GM12878 (cell line): ENCODE data around the gene MCM5. TPM values are rescaled to one million over a fixed set of nuclear protein-coding genes. Genes with fewer than 3 reads are reported as not detected.

Experiments used
- CHD4 ChIP-seq: fragments of 200-600 bp; sonication (generic); IDR thresholded peaks from 2 replicates; pipeline ENCODE4 v1.6.1; 2016; ENCODE audit warnings: mild to moderate bottlenecking
- FOS ChIP-seq: IDR thresholded peaks from 3 replicates; pipeline ENCODE4 v1.6.1; 2011; ENCODE audit warnings: borderline replicate concordance; ENCODE audit not compliant: insufficient read length; ENCODE audit errors: extremely low read depth
- HCFC1 ChIP-seq: fragments of 150-350 bp; IDR thresholded peaks from 2 replicates; pipeline ENCODE4 v1.6.1; 2014; ENCODE audit warnings: low read length
- HDGF ChIP-seq: fragments of 450-650 bp; IDR thresholded peaks from 2 replicates; pipeline ENCODE4 v1.6.1; 2016; ENCODE audit warnings: antibody characterized with exemption
- MTA2 ChIP-seq: fragments of 450-650 bp; IDR thresholded peaks from 2 replicates; pipeline ENCODE4 v1.6.1; 2016; ENCODE audit warnings: low read depth, mild to moderate bottlenecking, moderate library complexity
- NFYA ChIP-seq: IDR thresholded peaks from 2 replicates; pipeline ENCODE4 v1.6.1; 2011; ENCODE audit warnings: low read depth, mild to moderate bottlenecking, low read length, improper control_type of control experiment, borderline replicate concordance
- NR2F1 ChIP-seq: fragments of 450-650 bp; conservative IDR thresholded peaks from 2 replicates; pipeline ENCODE4 v1.6.1; 2017; ENCODE audit warnings: mild to moderate bottlenecking
- POLR2AphosphoS2 ChIP-seq: IDR thresholded peaks from 2 replicates; pipeline ENCODE4 v1.6.1; 2011; ENCODE audit warnings: low read depth, mild to moderate bottlenecking, low read length, improper control_type of control experiment, moderate library complexity
- RAD21 ChIP-seq: IDR thresholded peaks from 2 replicates; pipeline ENCODE4 v1.6.1; 2011; ENCODE audit warnings: mild to moderate bottlenecking, low read depth, low read length, moderate library complexity; ENCODE audit not compliant: insufficient read depth
- SMAD1 ChIP-seq: fragments of 450-650 bp; IDR thresholded peaks from 2 replicates; pipeline ENCODE4 v1.6.1; 2018; ENCODE audit warnings: mild to moderate bottlenecking, low read depth; ENCODE audit not compliant: partially characterized antibody
- SRF ChIP-seq, 2 experiments: IDR thresholded peaks; 2 replicates each; pipeline ENCODE4 v1.6.1; 2011; ENCODE audit warnings: low read depth in 2 of 2, low read length in 2 of 2, mild to moderate bottlenecking in 1 of 2, moderate library complexity in 1 of 2
- TAF1 ChIP-seq: IDR thresholded peaks from 2 replicates; pipeline ENCODE4 v1.6.1; 2011; ENCODE audit warnings: mild to moderate bottlenecking, low read depth, low read length, borderline replicate concordance
- YY1 ChIP-seq: IDR thresholded peaks from 2 replicates; pipeline ENCODE4 v1.6.1; 2011; ENCODE audit warnings: low read depth, mild to moderate bottlenecking, low read length
- polyA plus RNA-seq, 11 experiments: library from polyadenylated mRNA; depleted of rRNA in 4 of 11; unstranded in 6 of 11; stranded (reverse) in 5 of 11; fragments of >200 nt; fragmentation: Nextera tagmentation in 4 of 11; fragmentation: Illumina TruSeq in 1 of 11; extraction: Ambion mirVana in 4 of 11; extraction: Trizol in 1 of 11; gene quantifications; 1 replicate in 1 of 11; 2 replicates in 10 of 11; pipeline versions ENCODE4 v1.2.1 to v1.2.3, GENCODE V29; 2011 to 2016; ENCODE audit warnings: inconsistent platforms in 2 of 11, missing spikeins in 2 of 11, low read depth in 1 of 11
- total RNA-seq, 4 experiments: library from RNA; depleted of rRNA in 3 of 4; stranded (reverse); fragments of >200 nt in 3 of 4; fragmentation: Illumina TruSeq in 1 of 4; extraction: Trizol in 1 of 4; gene quantifications; 2 replicates each; pipeline versions ENCODE4 v1.2.1 to v1.2.3, GENCODE V29; 2013 to 2021
- TF ChIP-seq, protein P1 (sequence below): fragments of 450-650 bp; IDR thresholded peaks from 2 replicates; pipeline ENCODE4 v1.6.1; 2017; ENCODE audit warnings: mild to moderate bottlenecking, low read depth, inconsistent platforms; ENCODE audit not compliant: poor library complexity, severe bottlenecking
- TF ChIP-seq, protein P2 (sequence below): fragments of 450-650 bp; IDR thresholded peaks from 2 replicates; pipeline ENCODE4 v1.6.1; 2017; ENCODE audit warnings: borderline replicate concordance
- TF ChIP-seq, protein P3 (sequence below): fragments of 450-650 bp; IDR thresholded peaks from 2 replicates; pipeline ENCODE4 v1.6.1; 2017; ENCODE audit warnings: mild to moderate bottlenecking, moderate library complexity
- TF ChIP-seq, protein P4 (sequence below): fragments of 450-650 bp; formaldehyde crosslinking; IDR thresholded peaks from 2 replicates; pipeline ENCODE4 v1.4.0; 2020; ENCODE audit warnings: mild to moderate bottlenecking, moderate library complexity

Gene MCM5
- total and polyA plus RNA-seq, 10 of the 15 experiments (the other 5 are each of a cell fraction or from before 2014, with no cell fraction given): 14.1 to 360 (median 164) TPM

DNA sequence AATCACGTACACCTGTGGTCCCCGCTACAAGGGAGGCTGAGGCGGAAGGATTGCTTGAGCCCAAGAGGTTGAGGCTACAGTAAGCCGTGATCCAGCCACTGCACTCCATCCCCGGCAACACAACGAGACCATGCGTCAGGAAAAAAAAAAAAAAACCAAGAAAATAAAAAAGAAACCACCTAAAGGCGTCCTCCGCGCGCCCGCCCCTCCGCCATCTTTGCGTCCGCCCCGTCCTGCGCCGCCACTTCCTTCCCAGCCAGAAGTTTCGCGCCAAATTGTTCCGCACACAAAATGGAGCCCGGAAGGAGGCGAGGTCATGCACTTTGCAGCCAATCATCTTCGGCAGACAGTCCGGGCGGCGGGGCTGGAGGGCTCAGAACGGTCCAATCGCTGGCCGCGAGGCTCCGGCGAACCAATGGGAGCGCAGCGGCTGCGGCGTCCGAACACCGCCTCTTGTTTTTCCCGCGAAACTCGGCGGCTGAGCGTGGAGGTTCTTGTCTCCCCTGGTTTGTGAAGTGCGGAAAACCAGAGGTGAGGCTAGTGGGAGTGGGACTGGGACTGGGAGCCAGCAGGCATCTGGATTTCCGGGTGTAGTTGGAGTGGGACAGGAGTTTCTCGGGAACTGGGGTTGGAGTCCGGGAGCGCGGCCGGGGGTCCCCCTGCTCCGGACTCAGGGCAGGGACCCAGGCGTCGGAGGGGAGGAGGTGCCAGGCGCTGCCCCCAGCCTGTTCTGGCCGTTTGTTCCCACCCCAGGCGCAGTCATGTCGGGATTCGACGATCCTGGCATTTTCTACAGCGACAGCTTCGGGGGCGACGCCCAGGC is at the start of gene MCM5 (continued):
- TF ChIP-seq NR2F1 (no peak), SMAD1 (no peak), SRF (IDR thresholded peaks at IDR 0.05; ENCODE audit: low read depth in 2 of 2, low read length in 2 of 2) (0 out of 4 replicates have a peak, but pooled peaks of 1 of the 2 experiments have one; percentile 7), MTA2 (no peak), POLR2AphosphoS2 (no peak; the same call in 1 of the 2 replicates), HDGF (peak; percentile 56; the same call in 1 of the 2 replicates), YY1 (peak; percentile 99), TAF1 (peak; percentile 89; the same call in 1 of the 2 replicates), HCFC1 (peak; percentile 59), RAD21 (no peak), NFYA (no peak; the same call in 1 of the 2 replicates), FOS (peak; percentile 68), CHD4 (no peak)
- TF ChIP-seq, protein P1, sequence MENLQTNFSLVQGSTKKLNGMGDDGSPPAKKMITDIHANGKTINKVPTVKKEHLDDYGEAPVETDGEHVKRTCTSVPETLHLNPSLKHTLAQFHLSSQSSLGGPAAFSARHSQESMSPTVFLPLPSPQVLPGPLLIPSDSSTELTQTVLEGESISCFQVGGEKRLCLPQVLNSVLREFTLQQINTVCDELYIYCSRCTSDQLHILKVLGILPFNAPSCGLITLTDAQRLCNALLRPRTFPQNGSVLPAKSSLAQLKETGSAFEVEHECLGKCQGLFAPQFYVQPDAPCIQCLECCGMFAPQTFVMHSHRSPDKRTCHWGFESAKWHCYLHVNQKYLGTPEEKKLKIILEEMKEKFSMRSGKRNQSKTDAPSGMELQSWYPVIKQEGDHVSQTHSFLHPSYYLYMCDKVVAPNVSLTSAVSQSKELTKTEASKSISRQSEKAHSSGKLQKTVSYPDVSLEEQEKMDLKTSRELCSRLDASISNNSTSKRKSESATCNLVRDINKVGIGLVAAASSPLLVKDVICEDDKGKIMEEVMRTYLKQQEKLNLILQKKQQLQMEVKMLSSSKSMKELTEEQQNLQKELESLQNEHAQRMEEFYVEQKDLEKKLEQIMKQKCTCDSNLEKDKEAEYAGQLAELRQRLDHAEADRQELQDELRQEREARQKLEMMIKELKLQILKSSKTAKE: no peak
- TF ChIP-seq, protein P2, sequence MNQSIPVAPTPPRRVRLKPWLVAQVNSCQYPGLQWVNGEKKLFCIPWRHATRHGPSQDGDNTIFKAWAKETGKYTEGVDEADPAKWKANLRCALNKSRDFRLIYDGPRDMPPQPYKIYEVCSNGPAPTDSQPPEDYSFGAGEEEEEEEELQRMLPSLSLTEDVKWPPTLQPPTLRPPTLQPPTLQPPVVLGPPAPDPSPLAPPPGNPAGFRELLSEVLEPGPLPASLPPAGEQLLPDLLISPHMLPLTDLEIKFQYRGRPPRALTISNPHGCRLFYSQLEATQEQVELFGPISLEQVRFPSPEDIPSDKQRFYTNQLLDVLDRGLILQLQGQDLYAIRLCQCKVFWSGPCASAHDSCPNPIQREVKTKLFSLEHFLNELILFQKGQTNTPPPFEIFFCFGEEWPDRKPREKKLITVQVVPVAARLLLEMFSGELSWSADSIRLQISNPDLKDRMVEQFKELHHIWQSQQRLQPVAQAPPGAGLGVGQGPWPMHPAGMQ: no peak
- TF ChIP-seq, protein P3, sequence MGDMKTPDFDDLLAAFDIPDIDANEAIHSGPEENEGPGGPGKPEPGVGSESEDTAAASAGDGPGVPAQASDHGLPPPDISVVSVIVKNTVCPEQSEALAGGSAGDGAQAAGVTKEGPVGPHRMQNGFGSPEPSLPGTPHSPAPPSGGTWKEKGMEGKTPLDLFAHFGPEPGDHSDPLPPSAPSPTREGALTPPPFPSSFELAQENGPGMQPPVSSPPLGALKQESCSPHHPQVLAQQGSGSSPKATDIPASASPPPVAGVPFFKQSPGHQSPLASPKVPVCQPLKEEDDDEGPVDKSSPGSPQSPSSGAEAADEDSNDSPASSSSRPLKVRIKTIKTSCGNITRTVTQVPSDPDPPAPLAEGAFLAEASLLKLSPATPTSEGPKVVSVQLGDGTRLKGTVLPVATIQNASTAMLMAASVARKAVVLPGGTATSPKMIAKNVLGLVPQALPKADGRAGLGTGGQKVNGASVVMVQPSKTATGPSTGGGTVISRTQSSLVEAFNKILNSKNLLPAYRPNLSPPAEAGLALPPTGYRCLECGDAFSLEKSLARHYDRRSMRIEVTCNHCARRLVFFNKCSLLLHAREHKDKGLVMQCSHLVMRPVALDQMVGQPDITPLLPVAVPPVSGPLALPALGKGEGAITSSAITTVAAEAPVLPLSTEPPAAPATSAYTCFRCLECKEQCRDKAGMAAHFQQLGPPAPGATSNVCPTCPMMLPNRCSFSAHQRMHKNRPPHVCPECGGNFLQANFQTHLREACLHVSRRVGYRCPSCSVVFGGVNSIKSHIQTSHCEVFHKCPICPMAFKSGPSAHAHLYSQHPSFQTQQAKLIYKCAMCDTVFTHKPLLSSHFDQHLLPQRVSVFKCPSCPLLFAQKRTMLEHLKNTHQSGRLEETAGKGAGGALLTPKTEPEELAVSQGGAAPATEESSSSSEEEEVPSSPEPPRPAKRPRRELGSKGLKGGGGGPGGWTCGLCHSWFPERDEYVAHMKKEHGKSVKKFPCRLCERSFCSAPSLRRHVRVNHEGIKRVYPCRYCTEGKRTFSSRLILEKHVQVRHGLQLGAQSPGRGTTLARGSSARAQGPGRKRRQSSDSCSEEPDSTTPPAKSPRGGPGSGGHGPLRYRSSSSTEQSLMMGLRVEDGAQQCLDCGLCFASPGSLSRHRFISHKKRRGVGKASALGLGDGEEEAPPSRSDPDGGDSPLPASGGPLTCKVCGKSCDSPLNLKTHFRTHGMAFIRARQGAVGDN: no peak
- TF ChIP-seq, protein P4, sequence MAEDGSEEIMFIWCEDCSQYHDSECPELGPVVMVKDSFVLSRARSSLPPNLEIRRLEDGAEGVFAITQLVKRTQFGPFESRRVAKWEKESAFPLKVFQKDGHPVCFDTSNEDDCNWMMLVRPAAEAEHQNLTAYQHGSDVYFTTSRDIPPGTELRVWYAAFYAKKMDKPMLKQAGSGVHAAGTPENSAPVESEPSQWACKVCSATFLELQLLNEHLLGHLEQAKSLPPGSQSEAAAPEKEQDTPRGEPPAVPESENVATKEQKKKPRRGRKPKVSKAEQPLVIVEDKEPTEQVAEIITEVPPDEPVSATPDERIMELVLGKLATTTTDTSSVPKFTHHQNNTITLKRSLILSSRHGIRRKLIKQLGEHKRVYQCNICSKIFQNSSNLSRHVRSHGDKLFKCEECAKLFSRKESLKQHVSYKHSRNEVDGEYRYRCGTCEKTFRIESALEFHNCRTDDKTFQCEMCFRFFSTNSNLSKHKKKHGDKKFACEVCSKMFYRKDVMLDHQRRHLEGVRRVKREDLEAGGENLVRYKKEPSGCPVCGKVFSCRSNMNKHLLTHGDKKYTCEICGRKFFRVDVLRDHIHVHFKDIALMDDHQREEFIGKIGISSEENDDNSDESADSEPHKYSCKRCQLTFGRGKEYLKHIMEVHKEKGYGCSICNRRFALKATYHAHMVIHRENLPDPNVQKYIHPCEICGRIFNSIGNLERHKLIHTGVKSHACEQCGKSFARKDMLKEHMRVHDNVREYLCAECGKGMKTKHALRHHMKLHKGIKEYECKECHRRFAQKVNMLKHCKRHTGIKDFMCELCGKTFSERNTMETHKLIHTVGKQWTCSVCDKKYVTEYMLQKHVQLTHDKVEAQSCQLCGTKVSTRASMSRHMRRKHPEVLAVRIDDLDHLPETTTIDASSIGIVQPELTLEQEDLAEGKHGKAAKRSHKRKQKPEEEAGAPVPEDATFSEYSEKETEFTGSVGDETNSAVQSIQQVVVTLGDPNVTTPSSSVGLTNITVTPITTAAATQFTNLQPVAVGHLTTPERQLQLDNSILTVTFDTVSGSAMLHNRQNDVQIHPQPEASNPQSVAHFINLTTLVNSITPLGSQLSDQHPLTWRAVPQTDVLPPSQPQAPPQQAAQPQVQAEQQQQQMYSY (CRISPR knock-in tag): no peak
